Neural cell (in vitro differentiated cells): ENCODE results near the gene RTL1. TPM values are rescaled to one million over a fixed set of nuclear protein-coding genes. Genes with fewer than 3 reads are reported as not detected.

ENCODE experiments used
- H2AFZ ChIP-seq: fragments of 200-600, 300-800 bp; sonication (generic), shearing (Covaris generic); 2 replicates; pipeline ENCODE4 v1.6.0; 2014; ENCODE audit warnings: low read depth, mild to moderate bottlenecking, antibody characterized with exemption, low read length, moderate library complexity
- H3F3A ChIP-seq: fragments of 200-600 bp; shearing (Covaris generic); 2 replicates; pipeline ENCODE4 v1.6.1; 2016; ENCODE audit warnings: mild to moderate bottlenecking, moderate library complexity, mixed read lengths, antibody characterized with exemption, low read length; ENCODE audit not compliant: insufficient read depth, poor library complexity, severe bottlenecking
- H3K27ac ChIP-seq: fragments of 200-600, 300-800 bp; sonication (generic), shearing (Covaris generic); 2 replicates; pipeline ENCODE4 v1.5.1; 2014; ENCODE audit warnings: mild to moderate bottlenecking, low read length, moderate library complexity
- H3K27me3 ChIP-seq: fragments of 300-800, 200-600 bp; sonication (generic), shearing (Covaris generic); 2 replicates; pipeline ENCODE4 v1.6.0; 2014; ENCODE audit warnings: mild to moderate bottlenecking, low read depth, low read length, moderate library complexity; ENCODE audit not compliant: insufficient read depth
- H3K36me3 ChIP-seq: fragments of 300-800, 200-600 bp; sonication (generic), shearing (Covaris generic); 2 replicates; pipeline ENCODE4 v1.5.1; 2014; ENCODE audit warnings: mild to moderate bottlenecking, antibody characterized with exemption, low read length, moderate library complexity; ENCODE audit not compliant: insufficient read depth
- H3K4me2 ChIP-seq: fragments of 300-800, 200-600 bp; sonication (generic), shearing (Covaris generic); 2 replicates; pipeline ENCODE4 v1.6.0; 2014; ENCODE audit warnings: mild to moderate bottlenecking, low read length
- H3K4me3 ChIP-seq: fragments of 300-800, 200-600 bp; sonication (generic), shearing (Covaris generic); 2 replicates; pipeline ENCODE4 v1.5.1; 2014; ENCODE audit warnings: mild to moderate bottlenecking, low read length, moderate library complexity
- H3K79me2 ChIP-seq: fragments of 200-600 bp; shearing (Covaris generic); replicated peaks from 2 replicates; pipeline ENCODE4 v1.6.0; 2014; ENCODE audit warnings: mild to moderate bottlenecking, low read length, moderate library complexity; ENCODE audit not compliant: insufficient read depth
- H3K9ac ChIP-seq: fragments of 300-800, 200-600 bp; sonication (generic), shearing (Covaris generic); 2 replicates; pipeline ENCODE4 v1.6.1; 2016; ENCODE audit warnings: mild to moderate bottlenecking, low read length, mixed read lengths
- H3K9me2 ChIP-seq: fragments of 200-600 bp; shearing (Covaris generic); 2 replicates; pipeline ENCODE4 v1.6.1; 2016; ENCODE audit warnings: mild to moderate bottlenecking, low read length, mixed read lengths; ENCODE audit not compliant: insufficient read depth
- H3K9me3 ChIP-seq: fragments of 200-600, 300-800 bp; sonication (generic), shearing (Covaris generic); 2 replicates; pipeline ENCODE4 v1.6.1; 2016; ENCODE audit warnings: mild to moderate bottlenecking, mixed run types, low read length, moderate library complexity, mixed read lengths
- H4K20me1 ChIP-seq: fragments of 200-600 bp; shearing (Covaris generic); 2 replicates; pipeline ENCODE4 v1.6.1; 2016; ENCODE audit warnings: mild to moderate bottlenecking, mixed run types; ENCODE audit not compliant: insufficient read depth
- CTCF ChIP-seq: fragments of 450-650 bp; IDR thresholded peaks from 2 replicates; pipeline ENCODE4 v1.5.1; 2014; ENCODE audit warnings: antibody characterized with exemption, mild to moderate bottlenecking, moderate library complexity; ENCODE audit not compliant: poor library complexity, severe bottlenecking
- EP300 ChIP-seq: fragments of 450-650 bp; conservative IDR thresholded peaks from 2 replicates; pipeline ENCODE4 v1.6.1; 2014; ENCODE audit warnings: antibody characterized with exemption, mild to moderate bottlenecking, moderate library complexity; ENCODE audit not compliant: poor library complexity, severe bottlenecking
- EZH2 ChIP-seq: fragments of 200-600, 300-800 bp; shearing (Covaris generic), sonication (generic); IDR thresholded peaks from 2 replicates; pipeline ENCODE4 v1.6.1; 2014; ENCODE audit warnings: antibody characterized with exemption, low read length, borderline replicate concordance, mild to moderate bottlenecking; ENCODE audit not compliant: insufficient read depth, poor library complexity, severe bottlenecking
- MXI1 ChIP-seq: fragments of 450-650 bp; conservative IDR thresholded peaks from 2 replicates; pipeline ENCODE4 v1.6.1; 2014; ENCODE audit warnings: antibody characterized with exemption, mild to moderate bottlenecking; ENCODE audit not compliant: poor library complexity, severe bottlenecking
- POLR2AphosphoS5 ChIP-seq: IDR thresholded peaks from 2 replicates; pipeline ENCODE4 v1.6.1; 2012
- RAD21 ChIP-seq: fragments of 450-650 bp; conservative IDR thresholded peaks from 2 replicates; pipeline ENCODE4 v1.6.1; 2014; ENCODE audit warnings: antibody characterized with exemption, mild to moderate bottlenecking, moderate library complexity
- REST ChIP-seq: IDR thresholded peaks from 2 replicates; pipeline ENCODE4 v1.6.1; 2012; ENCODE audit warnings: borderline replicate concordance
- SMC3 ChIP-seq: fragments of 450-650 bp; conservative IDR thresholded peaks from 2 replicates; pipeline ENCODE4 v1.6.1; 2014; ENCODE audit warnings: antibody characterized with exemption, mild to moderate bottlenecking, moderate library complexity; ENCODE audit not compliant: poor library complexity
- TAF1 ChIP-seq: IDR thresholded peaks from 2 replicates; pipeline ENCODE4 v1.6.1; 2012; ENCODE audit warnings: low read depth
- polyA plus RNA-seq: library from polyadenylated mRNA; depleted of rRNA; stranded (reverse); fragments of >200 nt; gene quantifications from 2 replicates; pipeline ENCODE4 v1.2.3, GENCODE V29; 2014

The RTL1 gene
- polyA plus RNA-seq, 1 donor from 2014 or later = not detected

GRCh38 chr14:100911665-100912316, 8.3 kb upstream of the RTL1 start:
- no peaks in the 10 kb centered on the region for H3K9me3 ChIP-seq

More at GRCh38 chr14:100911665-100912316, 8.3 kb upstream of the RTL1 start:
- H3K36me3 ChIP-seq = no peaks in the 10 kb centered on the region
- no peak overlapping the region for H3K27ac ChIP-seq
- H4K20me1 ChIP-seq = no peaks in the 10 kb centered on the region
- no peak overlapping the region for H2AFZ ChIP-seq
- no peak overlapping the region for H3K4me2 ChIP-seq
- H3K9me2 ChIP-seq = no peaks in the 10 kb centered on the region
- no peak for TF ChIP-seq SMC3
- no peak for TF ChIP-seq POLR2AphosphoS5
- TF ChIP-seq MXI1 = no peak
- TF ChIP-seq EZH2 = no peak
- TF ChIP-seq EP300 = no peak
- TF ChIP-seq CTCF = no peak
- no peak for TF ChIP-seq RAD21
- no peak for TF ChIP-seq TAF1
- no peak for TF ChIP-seq REST
- H3K4me3 ChIP-seq = no peak overlapping the region
- H3F3A ChIP-seq = no peaks in the 10 kb centered on the region
- H3K9ac ChIP-seq = no peak overlapping the region
- H3K27me3 ChIP-seq = no peaks in the 10 kb centered on the region
- no peaks in the 10 kb centered on the region for H3K79me2 ChIP-seq
